Kidney epithelial cell (primary cell): ENCODE results near the gene SOS1. TPM values are rescaled to one million over a fixed set of nuclear protein-coding genes. Genes with fewer than 3 reads are reported as not detected.
"Not testable (repeated sequence)": the region's sequence is repeated elsewhere in the genome, so short reads cannot be mapped to it uniquely, and the experiment has no call there.

Experiments used
- DNase-seq: peaks from one replicate; pipeline ENCODE4 v3.0.0-alpha.2; 2010; ENCODE audit warnings: low read depth
- H3K27me3 ChIP-seq: 2 replicates; pipeline ENCODE4 v1.6.0; 2011; ENCODE audit warnings: low read length; ENCODE audit not compliant: control insufficient read depth, insufficient read depth
- H3K36me3 ChIP-seq: 2 replicates; pipeline ENCODE4 v1.5.1; 2011; ENCODE audit warnings: low read length; ENCODE audit not compliant: control insufficient read depth, insufficient read depth
- H3K4me3 ChIP-seq: 2 replicates; pipeline ENCODE4 v1.5.1; 2011; ENCODE audit warnings: low read depth, mild to moderate bottlenecking, control low read depth, low read length
- CTCF ChIP-seq: IDR thresholded peaks from 2 replicates; pipeline ENCODE4 v1.5.1; 2011; ENCODE audit warnings: mild to moderate bottlenecking, moderate library complexity, low read length, control low read depth, inconsistent platforms; ENCODE audit not compliant: insufficient read depth, poor library complexity, severe bottlenecking
- total RNA-seq: library from RNA; depleted of rRNA; stranded (reverse); fragments of >200 nt; gene quantifications from 2 replicates; pipeline ENCODE4 v1.2.3, GENCODE V29; 2015

SOS1 gene
- total RNA-seq, 1 donor from 2014 or later = 18.7 TPM

DNA sequence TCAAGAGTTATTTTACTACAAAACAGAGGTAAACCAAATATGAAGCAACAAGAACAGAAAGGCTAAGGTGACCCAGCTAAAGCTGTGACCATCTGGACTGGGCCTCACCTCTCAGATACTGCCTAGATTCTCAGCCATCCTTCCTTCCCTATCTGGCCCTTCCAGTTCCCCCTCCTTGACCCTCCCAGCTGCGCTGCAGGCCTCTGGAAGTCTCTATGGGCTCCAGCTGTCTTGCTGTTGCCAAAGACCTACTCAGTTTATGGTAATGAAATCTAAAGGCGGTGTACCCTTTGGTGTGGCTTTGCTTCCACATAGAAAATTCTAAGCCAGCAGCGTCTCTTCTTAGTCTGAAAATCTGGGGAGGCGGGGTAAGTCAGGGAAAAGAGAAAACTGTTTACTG, 175.5 kb downstream of the SOS1 start:
- no peak for DNase-seq
- Histone ChIP-seq H3K36me3 (no peaks in the 10 kb centered on the region), H3K27me3 (no peaks in the 10 kb centered on the region), H3K4me3 (no peak overlapping the region)
- no peak for TF ChIP-seq CTCF

- no peak for TF ChIP-seq CTCF
- Histone ChIP-seq H3K36me3 (no peaks in the 10 kb centered on the region), H3K4me3 (no peak overlapping the region), H3K27me3 (no peaks in the 10 kb centered on the region)
- no peak for DNase-seq
Measured at GRCh38 chr2:38943784-38944183, 177.1 kb downstream of the SOS1 start.

DNA sequence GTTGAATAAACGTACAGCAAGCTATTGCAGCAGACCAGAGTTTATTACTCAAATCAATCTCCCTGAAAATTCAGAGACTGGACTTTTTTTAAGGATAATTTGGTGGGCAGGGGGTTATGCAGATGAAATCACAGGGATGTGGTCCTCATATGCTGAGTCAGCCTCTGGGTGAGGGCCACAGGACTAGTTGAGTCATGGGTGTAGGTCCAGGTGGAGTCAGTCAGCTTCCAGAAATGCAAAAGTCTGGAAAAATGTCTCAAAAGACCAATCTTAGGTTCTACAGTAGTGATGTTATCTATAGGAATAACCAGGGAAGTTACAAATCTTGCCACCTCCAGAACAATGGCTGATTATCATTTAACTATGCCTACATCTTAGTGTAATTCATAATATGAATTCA, 180.1 kb downstream of the SOS1 start:
- no peak for DNase-seq
- TF ChIP-seq CTCF = no peak
- Histone ChIP-seq H3K36me3 (no peaks in the 10 kb centered on the region), H3K27me3 (no peaks in the 10 kb centered on the region), H3K4me3 (no peak overlapping the region)

GRCh38 chr2:38937548-38937947, 183.3 kb downstream of the SOS1 start:
- Histone ChIP-seq H3K27me3 (no peaks in the 10 kb centered on the region), H3K4me3 (no peak overlapping the region), H3K36me3 (no peaks in the 10 kb centered on the region)
- DNase-seq = no peak
- TF ChIP-seq CTCF = no peak

GRCh38 chr2:38936516-38936915, 184.3 kb downstream of the SOS1 start:
- not testable (repeated sequence) for H3K27me3 ChIP-seq

DNA sequence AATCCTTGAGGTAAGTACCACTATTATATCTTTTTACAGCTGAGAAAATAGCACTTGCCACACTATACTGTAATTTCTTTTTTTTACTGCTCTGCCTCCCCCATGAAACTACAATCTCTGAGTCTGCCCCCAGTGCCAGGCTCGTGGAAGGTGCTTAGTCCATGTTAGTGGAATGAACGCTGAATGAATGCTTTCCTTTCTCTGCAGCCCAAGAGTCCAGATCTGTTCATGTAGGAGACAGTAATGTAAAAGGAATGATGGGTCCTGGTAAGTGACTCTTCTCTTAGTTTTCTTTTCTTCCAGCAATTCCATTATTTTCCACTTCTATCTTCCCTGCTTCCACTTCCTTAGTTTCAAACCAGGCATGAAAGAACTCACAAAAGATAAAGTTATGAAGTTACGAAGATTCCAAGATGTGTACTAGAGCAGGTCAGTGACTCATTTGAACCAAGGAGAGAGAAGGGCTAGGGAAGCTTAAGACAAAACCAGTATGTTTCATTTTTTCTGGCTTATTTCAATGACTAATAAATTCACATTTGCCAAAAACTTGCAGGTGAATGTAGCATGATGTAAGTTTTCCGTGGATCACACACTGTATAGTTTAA, 185.2 kb downstream of the SOS1 start:
- H3K4me3 ChIP-seq = no peak overlapping the region
- no peak for DNase-seq
- no peak for TF ChIP-seq CTCF
- H3K36me3 ChIP-seq = no peaks in the 10 kb centered on the region
- H3K27me3 ChIP-seq = no peaks in the 10 kb centered on the region

More at GRCh38 chr2:38936516-38936915, 184.3 kb downstream of the SOS1 start:
- H3K4me3 ChIP-seq, H3K36me3 ChIP-seq, DNase-seq: not testable (repeated sequence)
